GM21576 (cell line): ENCODE results near the gene SPATA31C1.
"Not testable (repeated sequence)": the region's sequence is repeated elsewhere in the genome, so short reads cannot be mapped to it uniquely, and the experiment has no call there.

Source experiments
- ATAC-seq: cut with Tn5 transposase; IDR thresholded peaks from one replicate; pipeline ENCODE4 v1.9.1; 2021; ENCODE audit warnings: mild to moderate bottlenecking, moderate library complexity; ENCODE audit not compliant: unreplicated experiment

The SPATA31C1 gene

GRCh38 chr9:87886210-87886932 is 31.4 kb upstream of the SPATA31C1 start:
- ATAC-seq, result no peak

- no peak for ATAC-seq
These were observed 30.7 kb upstream of the SPATA31C1 start for GRCh38 chr9:87886933-87887505.

- ATAC-seq, result no peak
These were observed 29.9 kb upstream of the SPATA31C1 start for GRCh38 chr9:87887661-87888480.

- no peak for ATAC-seq
These were observed 29.3 kb upstream of the SPATA31C1 start for GRCh38 chr9:87888501-87888900.

GRCh38 chr9:87889065-87889881 is 28.5 kb upstream of the SPATA31C1 start:
- ATAC-seq, result no peak

- ATAC-seq, result no peak
These were observed 27.9 kb upstream of the SPATA31C1 start for GRCh38 chr9:87889882-87890252.

- ATAC-seq, result no peak
These were observed 26.9 kb upstream of the SPATA31C1 start for GRCh38 chr9:87890837-87891236.

- ATAC-seq, result no peak
These were observed 26.0 kb upstream of the SPATA31C1 start for GRCh38 chr9:87891754-87892153.

- ATAC-seq, result no peak
These were observed 24.8 kb upstream of the SPATA31C1 start for GRCh38 chr9:87892956-87893355.

GRCh38 chr9:87894998-87895625 is 22.6 kb upstream of the SPATA31C1 start:
- no peak for ATAC-seq

GRCh38 chr9:87896891-87897290 is 20.9 kb upstream of the SPATA31C1 start:
- no peak for ATAC-seq

- no peak for ATAC-seq
These were observed 19.6 kb upstream of the SPATA31C1 start for GRCh38 chr9:87898151-87898550.

- not testable (repeated sequence) for ATAC-seq
These were observed 15.4 kb upstream of the SPATA31C1 start for GRCh38 chr9:87902371-87902770.

- no peak for ATAC-seq
These were observed 8.3 kb upstream of the SPATA31C1 start for GRCh38 chr9:87909310-87910041.

- no peak for ATAC-seq
These were observed 6.9 kb upstream of the SPATA31C1 start for GRCh38 chr9:87910821-87911220.

GRCh38 chr9:87919013-87919412 is 1.3 kb downstream of the SPATA31C1 start:
- ATAC-seq, result not testable (repeated sequence)

- ATAC-seq, result not testable (repeated sequence)
These were observed 3.8 kb downstream of the SPATA31C1 start for GRCh38 chr9:87921561-87921960.

GRCh38 chr9:87923012-87923411 is 5.2 kb downstream of the SPATA31C1 start:
- not testable (repeated sequence) for ATAC-seq

- not testable (repeated sequence) for ATAC-seq
These were observed 7.1 kb downstream of the SPATA31C1 start for GRCh38 chr9:87924851-87925250.

GRCh38 chr9:87929152-87929551 is 11.4 kb downstream of the SPATA31C1 start:
- ATAC-seq, result not testable (repeated sequence)
